NCI-H1092 treated with DMSO at 0.1 percent for 48 hours (cell line): ENCODE results near the gene CAMTA1.
"Not testable (repeated sequence)": the region's sequence is repeated elsewhere in the genome, so short reads cannot be mapped to it uniquely, and the experiment has no call there.

ENCODE experiments used
- DNase-seq: peaks from one replicate; lab custom pipeline; 2025; lab: John Stamatoyannopoulos, UW

Gene CAMTA1, protein sequence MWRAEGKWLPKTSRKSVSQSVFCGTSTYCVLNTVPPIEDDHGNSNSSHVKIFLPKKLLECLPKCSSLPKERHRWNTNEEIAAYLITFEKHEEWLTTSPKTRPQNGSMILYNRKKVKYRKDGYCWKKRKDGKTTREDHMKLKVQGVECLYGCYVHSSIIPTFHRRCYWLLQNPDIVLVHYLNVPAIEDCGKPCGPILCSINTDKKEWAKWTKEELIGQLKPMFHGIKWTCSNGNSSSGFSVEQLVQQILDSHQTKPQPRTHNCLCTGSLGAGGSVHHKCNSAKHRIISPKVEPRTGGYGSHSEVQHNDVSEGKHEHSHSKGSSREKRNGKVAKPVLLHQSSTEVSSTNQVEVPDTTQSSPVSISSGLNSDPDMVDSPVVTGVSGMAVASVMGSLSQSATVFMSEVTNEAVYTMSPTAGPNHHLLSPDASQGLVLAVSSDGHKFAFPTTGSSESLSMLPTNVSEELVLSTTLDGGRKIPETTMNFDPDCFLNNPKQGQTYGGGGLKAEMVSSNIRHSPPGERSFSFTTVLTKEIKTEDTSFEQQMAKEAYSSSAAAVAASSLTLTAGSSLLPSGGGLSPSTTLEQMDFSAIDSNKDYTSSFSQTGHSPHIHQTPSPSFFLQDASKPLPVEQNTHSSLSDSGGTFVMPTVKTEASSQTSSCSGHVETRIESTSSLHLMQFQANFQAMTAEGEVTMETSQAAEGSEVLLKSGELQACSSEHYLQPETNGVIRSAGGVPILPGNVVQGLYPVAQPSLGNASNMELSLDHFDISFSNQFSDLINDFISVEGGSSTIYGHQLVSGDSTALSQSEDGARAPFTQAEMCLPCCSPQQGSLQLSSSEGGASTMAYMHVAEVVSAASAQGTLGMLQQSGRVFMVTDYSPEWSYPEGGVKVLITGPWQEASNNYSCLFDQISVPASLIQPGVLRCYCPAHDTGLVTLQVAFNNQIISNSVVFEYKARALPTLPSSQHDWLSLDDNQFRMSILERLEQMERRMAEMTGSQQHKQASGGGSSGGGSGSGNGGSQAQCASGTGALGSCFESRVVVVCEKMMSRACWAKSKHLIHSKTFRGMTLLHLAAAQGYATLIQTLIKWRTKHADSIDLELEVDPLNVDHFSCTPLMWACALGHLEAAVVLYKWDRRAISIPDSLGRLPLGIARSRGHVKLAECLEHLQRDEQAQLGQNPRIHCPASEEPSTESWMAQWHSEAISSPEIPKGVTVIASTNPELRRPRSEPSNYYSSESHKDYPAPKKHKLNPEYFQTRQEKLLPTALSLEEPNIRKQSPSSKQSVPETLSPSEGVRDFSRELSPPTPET (N-terminal part only)

GRCh38 chr1:6785318-6785727, at the start of gene CAMTA1:
Gene CAMTA1 (plus strand): TSS chr1:6785454. CDS start chr1:6785531, 77 bp downstream.
- no peak for DNase-seq

- no peak for DNase-seq
Observed at GRCh38 chr1:6738987-6739676, 46.1 kb upstream of the CAMTA1 start.

DNA sequence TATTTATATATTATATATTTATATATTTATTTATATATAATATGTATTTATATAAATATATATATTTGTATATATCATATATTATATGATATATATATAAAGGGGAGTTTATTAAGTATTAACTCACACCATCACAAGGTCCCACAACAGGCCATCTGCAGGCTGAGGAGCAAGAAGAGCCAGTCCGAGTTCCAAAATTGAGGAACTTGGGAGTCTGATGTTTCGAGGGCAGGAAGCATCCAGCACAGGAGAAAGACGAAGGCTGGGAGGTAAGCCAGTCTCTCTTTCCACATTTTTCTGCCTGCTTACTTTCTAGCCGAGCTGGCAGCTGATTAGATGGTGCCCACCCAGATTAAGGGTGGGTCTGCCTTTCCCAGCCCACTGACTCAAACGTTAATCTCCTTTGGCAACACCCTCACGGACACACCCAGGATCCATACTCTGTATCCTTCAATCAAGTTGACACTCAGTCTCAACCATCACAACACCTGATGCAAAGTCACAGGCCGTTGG, 42.5 kb upstream of the CAMTA1 start:
- not testable (repeated sequence) for DNase-seq

DNA sequence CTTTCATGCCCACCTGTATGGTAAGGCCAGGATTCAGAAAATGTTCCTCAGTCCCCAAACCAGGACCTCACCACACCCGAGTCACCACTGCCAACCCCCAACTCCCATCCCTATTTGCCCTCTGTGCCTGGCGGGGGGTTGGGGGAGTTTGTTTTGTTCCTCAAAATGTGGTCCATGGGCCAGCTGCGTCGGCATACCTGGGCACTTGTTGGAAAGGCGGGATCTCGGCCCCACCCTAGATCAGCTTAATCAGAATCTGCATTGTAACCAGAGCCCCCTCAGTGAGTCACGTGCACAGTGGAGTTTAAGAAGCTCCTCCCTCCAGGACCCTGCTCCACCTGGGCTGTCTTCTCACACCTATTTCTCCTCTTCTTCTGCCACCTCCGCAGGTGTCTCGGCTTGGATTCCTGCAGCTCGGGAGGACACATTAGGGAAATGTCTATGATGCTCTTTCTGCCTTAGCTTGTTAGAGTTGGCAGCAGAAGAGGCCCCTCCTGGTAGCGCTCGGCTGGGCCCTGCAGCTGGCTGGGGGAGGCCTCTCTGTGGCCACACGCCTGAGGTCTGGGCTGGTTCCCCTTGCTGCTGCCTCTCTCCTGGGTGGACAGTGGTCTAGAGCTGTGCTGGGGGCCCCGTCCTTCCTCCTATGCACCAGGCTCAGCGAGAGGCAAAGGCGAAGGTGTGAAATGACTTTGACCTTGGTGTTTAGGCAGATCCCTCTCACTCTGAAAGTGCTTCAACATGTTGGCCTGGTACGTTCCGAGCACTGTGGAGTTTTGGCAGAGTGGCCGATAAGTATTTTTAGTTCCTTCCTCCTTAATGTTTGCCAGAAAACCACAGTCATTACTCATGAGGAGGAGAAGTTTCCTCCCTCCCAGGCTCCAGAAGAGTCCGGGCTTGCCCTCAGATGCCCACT, 41.8 kb upstream of the CAMTA1 start:
- no peak for DNase-seq

DNA sequence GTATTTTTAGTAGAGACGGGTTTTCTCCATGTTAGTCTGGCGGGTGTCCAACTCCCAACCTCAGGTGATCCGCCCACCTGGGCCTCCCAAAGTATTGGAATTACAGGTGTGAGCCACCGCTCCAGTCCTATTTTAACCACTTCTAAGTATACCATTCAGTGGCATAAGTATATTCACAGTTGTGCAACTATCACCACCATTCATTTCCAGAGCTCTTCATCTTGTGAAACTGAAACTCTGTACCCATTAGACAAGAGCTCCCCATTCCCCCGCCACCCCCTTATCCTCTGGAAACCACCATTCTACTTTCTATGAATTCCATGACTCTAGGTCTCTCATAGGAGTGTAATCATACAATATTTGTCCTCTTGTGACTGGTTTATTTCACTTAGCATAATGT, 40.2 kb upstream of the CAMTA1 start:
- DNase-seq: no peak

DNA sequence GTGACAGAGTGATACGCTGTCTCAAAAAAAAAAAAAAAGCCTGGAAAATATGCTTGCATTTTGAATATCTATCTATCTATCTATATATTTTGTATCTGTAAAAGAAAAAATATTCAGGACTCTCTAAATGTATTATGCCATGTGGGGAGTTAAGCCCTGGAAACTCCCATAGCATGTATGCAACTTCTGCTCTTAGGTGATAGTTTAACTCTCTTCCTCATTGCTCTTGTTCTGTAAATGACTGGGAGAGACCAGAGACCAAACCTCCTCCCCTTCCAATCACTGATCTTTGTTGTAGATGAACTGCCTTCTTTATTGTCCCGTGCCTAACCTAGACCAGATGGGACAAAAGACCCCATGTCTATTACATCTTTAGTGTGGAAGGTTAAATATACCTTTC, 37.6 kb upstream of the CAMTA1 start:
- no peak for DNase-seq

GRCh38 chr1:6750490-6750889, 34.8 kb upstream of the CAMTA1 start:
- no peak for DNase-seq

- no peak for DNase-seq
Observed at GRCh38 chr1:6753320-6754140, 31.7 kb upstream of the CAMTA1 start.

DNA sequence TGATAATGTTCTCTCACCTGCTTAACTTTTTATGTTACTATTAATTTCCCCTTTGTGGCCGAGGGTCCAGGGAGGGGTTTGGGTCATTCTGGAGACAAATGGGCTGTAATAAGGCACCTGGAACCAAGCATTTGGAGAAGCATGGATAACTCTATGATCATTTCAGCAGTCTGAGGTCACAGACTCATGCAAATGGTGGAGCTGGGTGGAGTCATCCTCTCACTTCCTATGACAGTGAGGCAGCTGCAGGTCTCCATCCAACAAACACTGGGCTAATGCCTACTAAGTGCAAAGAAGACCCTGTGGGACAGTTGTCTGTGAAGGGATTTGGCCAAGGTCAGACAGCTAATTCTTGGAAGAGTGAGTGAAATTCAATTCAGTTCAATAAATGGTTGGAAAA, 28.8 kb upstream of the CAMTA1 start:
- no peak for DNase-seq

DNA sequence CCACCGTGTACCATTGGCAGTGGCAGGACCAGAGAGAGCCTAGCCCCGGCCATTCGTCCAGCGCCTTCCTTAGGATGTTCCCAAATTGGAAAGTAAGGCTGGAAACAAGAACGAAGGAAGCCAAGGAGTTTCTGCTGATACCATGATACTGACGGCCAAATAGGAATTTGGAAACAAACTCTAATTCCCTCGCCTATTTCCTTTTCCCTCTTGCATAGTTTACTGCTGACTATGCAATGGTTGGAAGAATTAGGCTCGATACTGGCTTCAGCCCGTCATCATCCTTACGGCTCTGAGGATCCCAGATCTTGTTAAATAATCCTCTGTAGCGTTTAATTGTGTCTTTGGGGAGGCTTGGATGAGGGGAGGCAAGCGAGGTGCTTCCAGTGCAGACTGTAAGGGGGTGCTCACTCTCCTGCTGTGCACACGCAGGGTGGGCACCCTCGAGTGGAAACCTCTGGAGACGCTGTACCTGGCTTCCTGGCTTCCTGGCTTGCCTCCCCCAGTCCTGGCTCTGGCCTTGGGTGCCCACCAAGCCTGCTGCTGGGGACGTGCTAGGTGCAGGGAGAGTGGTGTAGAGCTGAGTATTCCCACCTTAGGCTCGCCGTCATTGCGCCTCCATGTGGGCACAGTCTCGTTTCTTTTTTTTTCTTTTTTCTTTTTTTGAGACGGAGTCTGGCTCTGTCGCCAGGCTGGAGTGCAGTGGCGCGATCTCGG, 27.4 kb upstream of the CAMTA1 start:
- no peak for DNase-seq

GRCh38 chr1:6761196-6761737, 24.0 kb upstream of the CAMTA1 start:
- DNase-seq: no peak

DNA sequence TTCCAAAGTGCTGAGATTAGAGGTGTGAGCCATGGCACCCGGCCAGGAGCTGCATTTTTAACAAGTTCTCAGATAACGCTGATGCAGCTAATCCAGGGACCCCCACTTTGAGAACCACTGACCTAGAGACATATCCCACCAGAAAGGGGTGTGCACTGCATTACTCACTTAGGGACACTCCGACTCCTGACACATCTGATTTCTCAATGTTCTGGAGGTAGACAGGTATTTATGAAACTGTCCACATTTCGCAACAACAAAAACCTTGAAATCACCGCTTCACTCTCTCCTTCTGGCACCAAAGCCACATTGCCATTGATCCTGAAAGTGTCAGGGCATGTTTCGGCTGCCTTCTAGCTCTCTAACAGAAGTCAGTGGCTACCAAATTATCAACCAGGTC, 23.2 kb upstream of the CAMTA1 start:
- no peak for DNase-seq

DNA sequence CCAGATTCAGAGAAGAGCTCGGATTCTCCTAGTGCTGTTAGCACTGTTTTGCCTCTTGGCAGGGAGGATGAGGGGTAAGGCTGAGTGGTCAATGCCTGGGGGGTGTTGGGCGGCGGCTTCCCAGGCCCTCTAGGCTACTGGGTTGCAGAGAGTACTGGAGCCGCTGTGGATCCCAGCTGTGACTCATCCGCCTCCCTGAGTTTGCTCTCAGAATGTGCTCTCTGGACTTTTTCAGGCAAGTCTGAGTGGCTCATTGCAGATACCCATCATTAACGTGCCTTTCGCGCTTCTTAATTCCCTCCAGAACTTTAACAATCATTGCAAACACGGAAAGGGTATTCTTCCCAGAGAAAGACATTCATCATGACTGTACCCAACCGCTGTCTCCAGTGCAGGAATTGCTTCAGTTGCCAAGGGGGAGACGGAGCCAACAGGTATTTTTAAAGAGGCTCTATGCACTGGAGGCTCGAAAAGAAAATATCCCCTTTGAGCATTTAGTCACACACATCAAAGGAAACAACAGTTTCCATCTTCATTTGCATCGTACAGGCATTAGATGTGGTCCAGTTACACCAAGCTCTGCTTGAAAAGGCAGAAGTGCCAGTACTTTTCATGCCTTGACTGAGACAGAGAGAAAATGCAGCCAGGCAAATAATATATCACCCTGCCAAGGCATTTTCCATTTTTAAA, 14.4 kb upstream of the CAMTA1 start:
- no peak for DNase-seq

GRCh38 chr1:6771441-6771769, 13.8 kb upstream of the CAMTA1 start:
- DNase-seq: no peak

DNA sequence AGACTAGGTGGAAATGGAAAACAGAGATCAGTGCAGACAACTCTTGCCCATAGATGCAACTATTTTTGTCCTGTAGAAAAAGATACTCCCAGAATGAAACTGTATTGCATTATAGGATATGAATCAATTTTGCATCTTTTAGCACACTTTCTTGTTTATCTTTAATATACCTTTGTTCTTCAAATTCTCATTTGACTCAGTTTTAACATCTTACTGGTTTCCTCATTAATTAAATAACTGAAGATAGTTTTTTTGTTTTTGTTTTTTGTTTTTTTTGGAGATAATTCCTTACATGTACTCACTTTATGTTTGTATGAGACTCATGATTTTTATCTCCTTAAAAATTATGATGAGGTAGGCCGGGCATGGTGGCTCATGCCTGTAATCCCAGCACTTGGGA, 10.9 kb upstream of the CAMTA1 start:
- DNase-seq: no peak

DNA sequence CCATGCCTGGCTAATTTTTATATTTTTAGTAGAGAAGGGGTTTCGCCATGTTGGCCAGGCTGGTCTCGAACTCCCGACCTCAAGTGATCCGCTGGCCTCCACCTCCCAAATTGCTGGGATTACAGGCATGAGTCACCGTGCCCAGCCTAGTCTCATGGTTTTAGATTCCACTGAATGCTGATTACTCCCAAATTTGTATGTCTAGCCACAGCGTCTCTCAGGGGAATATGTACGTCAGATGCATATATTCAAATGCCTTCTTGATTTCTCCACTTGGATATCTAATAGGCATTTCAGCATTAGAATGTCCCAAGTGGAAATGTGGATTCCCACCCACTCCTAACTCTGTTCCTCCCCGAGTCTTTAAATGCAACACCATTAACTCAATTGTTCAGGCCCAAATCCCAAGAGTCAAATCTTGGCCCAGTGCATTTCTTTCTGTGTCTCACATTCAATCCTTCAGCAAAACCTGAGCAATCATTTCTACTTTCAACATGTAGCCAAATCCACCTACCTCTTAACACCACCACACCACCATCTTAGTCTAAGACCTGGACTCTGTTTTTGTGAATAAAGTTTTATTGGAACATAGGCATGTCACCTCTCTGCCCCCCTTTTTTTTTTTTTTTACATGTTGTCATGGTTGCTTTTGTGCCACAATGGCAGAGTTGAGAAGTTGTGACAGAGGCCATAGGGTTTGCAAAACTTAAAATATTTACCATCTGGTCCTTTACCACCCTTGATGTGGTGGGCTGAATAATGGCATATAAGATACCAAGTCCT, 9.8 kb upstream of the CAMTA1 start:
- no peak for DNase-seq

DNA sequence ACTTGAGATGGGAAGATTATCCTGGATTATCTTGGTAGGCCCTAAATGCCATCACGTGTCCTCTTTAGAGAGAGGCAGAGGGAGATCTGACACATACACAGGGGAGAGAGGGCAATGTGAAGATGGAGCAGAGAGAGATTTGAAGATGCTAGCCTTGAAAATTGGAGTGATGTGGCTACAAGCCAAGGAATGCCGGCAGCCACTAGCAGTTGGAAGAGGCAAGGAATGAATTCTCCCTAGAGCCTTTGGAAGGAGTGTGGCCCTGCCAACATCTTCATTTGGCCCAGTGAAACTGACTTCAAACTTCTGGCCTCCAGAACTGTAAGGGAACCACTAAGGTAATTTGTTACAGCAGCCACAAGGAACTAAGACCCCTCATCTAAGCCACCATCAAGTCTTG, 8.9 kb upstream of the CAMTA1 start:
- no peak for DNase-seq
